NCI-H345 treated with DMSO at 0.1 percent for 48 hours (cell line): ENCODE data around the gene MAP3K10.
A peak's percentile ranks its signal among the peaks of the same experiment; 100 is the strongest.
"Not testable (repeated sequence)": the region's sequence is repeated elsewhere in the genome, so short reads cannot be mapped to it uniquely, and the experiment has no call there.

Source experiments
- DNase-seq: peaks from one replicate; lab custom pipeline; 2025; ENCODE audit not compliant: unreplicated experiment; lab: John Stamatoyannopoulos, UW

Gene MAP3K10

GRCh38 chr19:40216777-40217026 is 25.5 kb downstream of the MAP3K10 start:
- no peak for DNase-seq

- peak; percentile 98 for DNase-seq
Observed at GRCh38 chr19:40217027-40217810, 26.0 kb downstream of the MAP3K10 start.

DNA sequence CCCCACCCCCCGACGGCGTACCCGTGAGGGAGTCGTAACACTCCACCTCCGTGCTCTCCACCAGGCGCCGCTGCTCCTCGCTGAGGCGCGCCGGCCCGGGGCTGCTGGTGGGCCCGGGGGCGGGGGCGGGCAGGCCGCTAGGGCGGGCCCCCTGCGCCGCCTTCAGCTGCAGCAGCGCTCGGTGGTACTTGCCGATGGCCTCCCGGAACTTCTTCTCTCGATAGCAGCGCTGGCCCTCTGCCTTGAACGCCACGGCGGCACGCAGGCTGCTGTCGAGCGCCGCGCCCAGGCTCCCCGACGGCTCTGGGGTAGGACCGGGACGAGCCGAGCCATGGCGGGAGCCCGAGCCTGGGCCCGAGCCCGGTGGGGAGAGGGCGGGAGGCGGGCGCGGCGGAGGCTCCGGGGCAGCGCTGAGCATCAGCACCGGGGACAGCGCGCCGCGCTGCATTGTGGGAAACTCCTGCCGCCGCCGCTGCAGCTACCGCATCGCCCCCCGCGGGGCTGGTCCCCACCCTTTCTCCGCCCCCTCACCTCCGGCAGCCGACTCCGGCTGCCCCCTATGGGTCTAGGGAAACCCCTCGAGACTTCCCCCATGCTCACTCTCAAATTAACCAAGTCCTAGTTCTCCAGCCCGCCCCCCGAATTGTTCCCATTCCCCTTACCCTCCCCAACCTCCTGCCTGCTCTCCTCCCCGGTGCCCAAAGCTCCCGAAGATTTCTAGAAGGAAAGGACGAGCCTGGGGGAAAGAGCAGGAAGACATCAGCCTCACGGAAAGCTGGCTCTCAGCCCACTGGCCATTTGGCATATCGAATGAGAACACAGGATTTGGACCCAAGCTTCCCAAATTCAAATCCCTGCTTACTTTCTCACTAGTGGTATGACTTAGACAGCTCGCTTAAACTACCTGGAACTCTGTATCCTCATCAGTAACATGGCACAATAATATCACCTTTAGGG is 27.0 kb downstream of the MAP3K10 start, which contains the start of gene TTC9B:
TTC9B (minus strand) TSS at position 451 of the 957 bp plus-strand sequence; CDS start at position 448, 3 bp downstream.
- peak; percentile 48 for DNase-seq

- DNase-seq, result not testable (repeated sequence)
Observed at GRCh38 chr19:40219029-40219428, 27.8 kb downstream of the MAP3K10 start.

DNA sequence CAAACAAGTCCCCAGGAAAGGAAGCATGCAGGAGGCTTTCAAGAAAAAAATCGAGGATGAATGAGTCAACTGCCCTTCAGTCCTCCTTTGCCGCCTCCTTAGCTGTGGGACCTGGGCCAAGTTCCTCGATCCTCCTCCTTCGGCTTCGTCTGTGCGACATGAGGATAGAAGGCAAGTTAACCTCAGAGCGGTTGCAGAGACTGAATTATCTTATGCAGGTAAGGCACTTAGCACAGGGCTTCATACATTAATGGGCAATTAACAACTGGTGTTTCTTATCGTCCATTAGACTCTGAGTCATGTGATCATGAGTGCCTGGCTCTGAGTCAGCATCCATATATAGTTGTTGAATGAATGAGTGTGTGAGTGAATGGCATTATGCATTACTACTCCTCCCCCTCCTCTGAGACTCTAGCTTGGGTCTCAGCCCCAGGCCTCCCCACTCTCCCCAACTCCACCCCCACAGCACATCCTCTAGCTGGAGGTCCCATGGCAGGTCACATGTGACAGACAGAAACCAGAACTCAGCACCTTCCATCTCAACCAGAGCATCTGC is 28.6 kb downstream of the MAP3K10 start:
- DNase-seq, result peak; percentile 10

GRCh38 chr19:40220674-40221073 is 29.4 kb downstream of the MAP3K10 start:
- no peak for DNase-seq

DNA sequence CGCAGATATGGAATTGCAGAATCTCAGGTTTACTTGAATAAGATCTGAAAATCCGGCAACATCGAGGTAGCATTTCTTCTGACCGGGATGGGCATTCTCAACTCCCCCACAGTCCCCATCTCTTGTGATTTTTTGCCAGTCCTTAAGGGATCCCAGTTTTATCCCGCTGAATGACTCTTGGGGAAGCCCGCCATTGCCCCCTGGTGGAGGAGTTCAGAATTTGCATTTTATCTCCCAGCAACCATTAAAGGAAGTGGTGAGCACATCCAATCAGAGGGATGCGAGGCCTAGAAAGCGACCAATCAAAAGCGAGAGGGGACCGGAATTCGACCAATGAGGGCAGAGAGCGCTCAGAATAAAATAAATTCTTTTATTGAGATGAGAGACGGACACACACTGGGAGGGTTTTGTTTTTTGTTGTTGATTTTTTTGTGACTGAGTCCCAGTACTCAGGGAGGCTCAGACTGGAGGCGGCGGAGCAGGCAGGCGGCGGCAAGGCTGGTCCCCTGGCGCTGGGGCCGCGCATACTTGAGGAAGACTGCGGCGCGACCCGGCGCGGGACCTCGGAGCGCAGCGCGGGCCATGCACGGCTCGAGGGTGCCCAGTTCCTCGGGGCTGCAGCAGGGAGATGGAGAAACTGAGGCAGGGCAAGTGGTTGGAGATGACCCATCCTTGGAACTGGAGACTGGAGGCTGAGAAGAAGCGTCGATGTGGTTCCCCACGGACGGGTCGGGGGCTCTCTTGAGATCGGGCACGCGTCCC is 30.8 kb downstream of the MAP3K10 start:
- peak; percentile 71 for DNase-seq

DNA sequence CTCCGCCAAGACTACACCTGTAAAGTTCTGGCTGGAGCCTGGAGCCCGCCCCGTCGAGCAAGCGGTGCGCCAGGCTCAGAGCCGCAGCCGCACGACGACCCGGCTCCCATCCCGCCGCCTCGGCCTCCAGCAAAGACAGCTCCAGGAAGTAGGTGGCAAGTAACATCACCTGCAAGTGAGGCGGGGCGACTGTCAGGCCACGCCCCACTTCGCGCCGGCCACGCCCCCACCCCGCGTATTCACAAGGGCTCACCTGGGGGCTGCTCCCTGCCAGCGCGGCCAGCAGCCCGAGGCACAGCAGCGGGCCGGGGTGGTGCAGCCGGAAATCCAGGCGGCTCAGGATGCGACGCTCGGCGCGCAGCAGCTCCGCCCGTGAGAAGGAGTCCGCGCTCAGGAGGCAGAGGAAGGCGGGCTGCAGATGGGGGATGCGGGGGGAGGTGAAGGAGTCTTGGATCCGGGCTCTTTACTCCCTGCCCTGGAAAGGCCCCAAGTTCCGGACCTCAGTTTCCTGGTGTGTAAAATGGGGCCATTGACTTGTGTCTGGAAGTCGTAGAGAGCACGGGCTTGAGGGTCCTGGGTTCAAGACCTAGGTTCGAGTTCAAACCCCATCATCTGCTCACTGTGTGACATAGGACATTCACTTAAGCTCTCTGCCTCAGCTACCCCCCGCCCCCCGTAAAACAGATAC is 32.1 kb downstream of the MAP3K10 start:
- DNase-seq, result no peak

DNA sequence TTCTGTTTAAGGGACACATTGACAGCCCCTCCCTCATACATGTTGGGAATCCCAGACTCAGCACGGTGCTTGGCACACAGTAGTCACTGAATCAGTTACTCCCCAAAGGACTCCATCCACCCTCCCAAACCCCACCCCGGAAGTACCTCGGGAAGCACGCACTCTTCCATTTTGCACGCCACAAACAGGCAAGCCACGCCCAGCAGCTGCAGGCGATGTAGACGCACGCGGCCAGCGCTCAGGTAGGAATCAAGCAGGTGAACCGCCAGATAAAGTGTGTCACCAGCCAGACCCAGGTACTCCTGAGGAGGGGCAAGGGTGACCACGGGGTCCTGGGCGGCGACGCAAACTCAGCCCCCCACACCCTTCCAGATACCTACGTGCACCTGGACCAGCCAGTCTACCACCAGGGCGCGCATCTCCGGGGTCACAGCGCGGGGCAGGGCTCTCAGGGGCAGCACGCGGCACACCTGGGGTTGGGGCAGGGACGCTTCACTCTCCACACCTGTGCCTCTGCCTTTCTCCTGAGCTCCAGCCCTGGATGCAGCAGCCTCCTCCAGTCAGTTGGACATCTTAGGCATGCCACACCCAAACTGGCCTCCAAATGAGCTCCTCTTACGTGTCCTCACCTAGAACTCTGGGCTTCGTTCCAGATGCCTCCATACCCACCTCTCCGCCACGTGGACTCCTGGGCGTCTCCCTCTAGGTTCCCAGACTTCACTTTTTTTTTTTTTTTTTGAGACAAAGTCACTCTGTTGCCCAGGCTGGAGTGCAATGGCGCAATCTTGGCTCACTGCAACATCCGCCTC is 33.3 kb downstream of the MAP3K10 start:
- no peak for DNase-seq

DNA sequence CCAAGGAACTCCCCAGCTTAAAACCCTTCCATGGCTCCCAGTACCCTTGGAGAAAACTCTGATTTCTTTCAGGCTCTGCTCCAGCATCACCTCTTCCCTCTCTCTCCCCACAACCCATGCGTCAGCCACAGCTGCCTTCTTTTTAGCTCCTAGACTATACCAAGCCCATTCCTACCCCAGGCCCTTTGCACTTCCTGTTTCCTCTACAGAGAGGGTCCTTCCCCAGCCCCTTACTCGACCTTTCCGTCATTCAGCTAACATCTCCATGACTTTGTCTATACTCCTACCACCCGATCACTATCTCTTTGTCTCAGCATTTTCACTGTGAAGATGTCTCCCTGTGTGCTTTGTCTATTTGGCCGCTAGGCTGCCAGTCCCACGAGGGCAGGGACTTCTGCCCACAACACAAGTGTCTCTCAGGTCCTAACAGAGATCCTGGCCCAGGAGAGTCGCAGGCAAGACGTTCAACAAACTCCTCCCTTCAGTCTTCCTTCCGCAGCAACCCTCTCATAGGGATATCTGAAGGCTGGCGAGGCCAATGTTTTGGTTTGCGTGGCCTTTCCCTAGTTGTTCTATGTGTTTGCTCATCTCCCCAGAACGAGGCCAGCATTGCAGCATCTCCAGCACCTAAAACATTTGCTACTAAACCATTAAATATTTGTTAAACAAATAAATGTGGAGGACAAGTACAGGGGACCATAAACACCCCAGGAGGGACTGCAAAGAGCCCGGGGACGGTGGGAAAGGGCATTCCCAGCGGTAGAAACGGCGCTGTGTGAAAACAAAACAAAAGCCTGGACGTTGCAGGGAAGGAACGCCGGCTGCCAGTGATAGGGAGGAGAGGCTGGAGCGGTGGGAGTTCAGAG is 34.4 kb downstream of the MAP3K10 start:
- peak; percentile 75 for DNase-seq

GRCh38 chr19:40228346-40228745 is 37.1 kb downstream of the MAP3K10 start:
- no peak for DNase-seq

DNA sequence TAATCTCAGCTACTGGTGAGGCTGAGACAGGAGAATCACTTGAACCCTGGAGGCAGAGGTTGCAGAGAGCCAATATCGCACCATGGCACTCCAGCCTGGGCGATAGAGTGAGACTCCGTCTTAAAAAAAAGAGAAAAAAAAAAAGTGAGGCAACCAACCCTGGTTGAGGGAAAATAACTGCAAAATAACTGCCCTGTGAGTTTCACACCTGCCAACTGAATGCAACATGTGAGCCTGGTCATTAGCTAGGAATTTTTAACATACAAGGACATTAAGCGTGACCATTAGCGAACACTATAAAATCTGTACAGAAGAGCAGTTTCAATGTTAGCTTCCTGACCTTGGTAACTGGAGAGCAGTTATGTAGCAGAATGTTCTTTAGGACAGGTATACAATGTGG is 37.6 kb downstream of the MAP3K10 start:
- DNase-seq, result no peak

DNA sequence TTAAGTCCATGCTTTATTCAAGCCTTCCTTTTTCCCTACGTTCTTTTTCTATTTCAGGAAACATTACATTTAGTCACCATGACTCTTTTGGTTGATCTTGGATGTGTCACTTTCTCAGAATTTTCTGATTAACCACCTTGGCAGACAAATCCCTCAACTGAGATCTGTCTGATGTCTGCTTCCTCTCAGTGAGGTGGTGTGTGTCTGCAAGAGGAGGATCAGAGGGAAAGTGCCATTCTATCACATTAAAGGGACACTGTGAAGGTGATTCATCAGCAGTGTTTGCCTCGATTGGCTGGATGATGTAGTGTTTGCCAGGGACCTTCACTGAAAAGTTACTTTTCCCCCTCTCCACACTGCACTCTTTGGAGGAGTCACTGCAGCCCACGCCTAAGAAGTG is 38.3 kb downstream of the MAP3K10 start:
- DNase-seq, result no peak

DNA sequence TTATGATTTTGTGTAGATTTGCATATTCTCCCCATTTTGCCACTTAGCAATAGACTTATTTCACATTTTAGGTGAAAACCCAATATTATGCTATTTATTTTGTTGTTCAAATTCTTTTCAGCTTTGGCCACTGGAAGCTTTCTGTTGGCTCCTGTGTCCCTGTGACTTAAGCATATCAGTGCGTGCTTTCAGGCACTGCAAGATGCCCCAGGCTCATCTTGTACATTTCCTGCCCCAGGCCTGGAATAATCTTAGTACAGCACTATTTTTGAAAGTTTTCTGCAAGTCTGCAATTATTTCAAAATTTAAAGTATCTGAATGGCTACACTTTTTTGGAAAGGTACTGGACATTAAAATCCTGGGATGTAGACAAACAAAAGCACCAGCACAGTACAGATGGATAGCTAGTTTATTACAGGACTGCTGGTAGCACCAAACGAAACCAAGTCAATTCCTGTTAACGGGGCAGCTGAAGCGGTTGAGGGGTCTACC is 38.7 kb downstream of the MAP3K10 start:
- no peak for DNase-seq

DNA sequence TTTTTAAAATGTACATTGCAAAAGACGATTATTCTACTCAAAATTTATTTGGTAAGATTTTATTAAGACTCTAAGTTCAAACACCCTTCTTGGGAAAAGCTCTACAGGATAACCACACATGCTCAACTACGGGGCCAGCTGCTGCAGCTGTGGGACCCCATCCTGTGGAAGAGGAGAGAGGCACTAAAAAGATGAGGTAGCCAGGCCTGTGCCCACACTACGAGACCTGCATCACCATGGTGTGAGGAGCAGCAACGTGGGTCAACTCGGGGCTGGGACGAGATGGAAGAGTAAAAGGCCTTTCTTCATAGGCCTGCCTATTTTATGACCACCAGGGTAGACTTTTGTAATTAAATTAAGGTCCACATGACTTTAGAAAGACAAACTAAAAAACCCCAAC is 39.8 kb downstream of the MAP3K10 start:
- no peak for DNase-seq

DNA sequence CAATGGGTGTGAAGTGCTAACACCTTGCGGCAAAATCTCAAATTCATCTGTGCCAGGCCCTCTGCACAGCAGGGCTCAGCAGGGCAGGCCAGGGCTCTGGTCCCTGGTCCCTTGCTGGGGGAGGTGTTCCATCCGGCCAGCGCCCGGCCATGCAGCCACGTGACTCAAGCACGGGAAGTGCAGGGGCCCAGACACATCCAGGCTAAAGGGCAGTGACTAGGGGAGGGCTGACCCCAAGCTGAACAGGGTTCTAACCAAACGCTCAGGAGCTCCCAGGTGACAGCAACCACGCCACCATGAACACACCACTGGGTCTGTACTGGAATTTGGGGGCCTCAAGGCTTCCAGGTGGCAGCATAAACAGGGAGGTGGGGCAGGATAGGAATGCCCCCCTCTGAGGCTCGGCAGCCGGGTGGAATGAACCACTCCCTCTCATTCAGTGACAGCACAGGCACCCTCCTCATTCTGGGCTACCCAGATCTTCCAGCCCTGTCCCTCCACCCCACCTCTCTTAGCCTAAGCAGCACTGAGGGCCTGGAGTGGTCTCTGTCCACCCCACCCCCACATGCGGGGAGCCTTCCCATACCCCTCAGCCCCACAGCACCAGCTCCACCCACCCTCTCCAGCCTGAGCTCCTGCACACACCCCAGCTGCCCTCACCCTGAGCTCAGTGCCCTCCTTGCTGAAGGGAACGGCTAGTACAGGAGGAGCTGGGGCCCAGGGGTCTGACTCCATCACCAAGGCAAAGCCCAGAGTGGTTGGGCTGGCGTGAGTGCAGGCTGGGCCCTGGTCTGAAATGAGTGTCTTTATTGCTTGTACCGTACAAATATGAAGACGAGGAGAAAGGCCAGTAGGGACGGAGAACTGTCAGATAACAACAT is 40.6 kb downstream of the MAP3K10 start:
- no peak for DNase-seq

- no peak for DNase-seq
Observed at GRCh38 chr19:40232479-40232878, 41.3 kb downstream of the MAP3K10 start.
